Loucy (cell line): ENCODE measurements around the gene CECR2.

ENCODE experiments used
- H2AFZ ChIP-seq: fragments of 200-600 bp; sonication (generic); 2 replicates; pipeline ENCODE4 v1.6.0; 2016; ENCODE audit warnings: antibody characterized with exemption, mild to moderate bottlenecking, low read length, moderate library complexity
- H3F3A ChIP-seq: fragments of 200-600 bp; 2 replicates; pipeline ENCODE4 v1.6.0; 2016; ENCODE audit warnings: antibody characterized with exemption, low read depth, mild to moderate bottlenecking
- H3K27me3 ChIP-seq: fragments of 200-600 bp; sonication (generic); 2 replicates; pipeline ENCODE4 v1.6.1; 2014; ENCODE audit warnings: low read length, mild to moderate bottlenecking; ENCODE audit not compliant: insufficient read depth, poor library complexity, severe bottlenecking
- H3K36me3 ChIP-seq: fragments of 200-600 bp; sonication (generic); 2 replicates; pipeline ENCODE4 v1.6.1; 2016; ENCODE audit warnings: low read length; ENCODE audit not compliant: insufficient read depth
- H3K4me1 ChIP-seq: fragments of 200-600 bp; sonication (generic); 2 replicates; pipeline ENCODE4 v1.5.1; 2014; ENCODE audit warnings: low read length, mild to moderate bottlenecking; ENCODE audit not compliant: insufficient read depth, poor library complexity, severe bottlenecking
- H3K4me2 ChIP-seq: fragments of 200-600 bp; sonication (generic); 2 replicates; pipeline ENCODE4 v1.6.0; 2014; ENCODE audit warnings: antibody characterized with exemption, low read length, low read depth, mild to moderate bottlenecking; ENCODE audit not compliant: poor library complexity, severe bottlenecking
- H3K4me3 ChIP-seq: fragments of 200-600 bp; sonication (generic); 2 replicates; pipeline ENCODE4 v1.5.1; 2014; ENCODE audit warnings: low read length, mild to moderate bottlenecking, mixed read lengths; ENCODE audit not compliant: poor library complexity, severe bottlenecking
- H3K79me2 ChIP-seq: fragments of 200-600 bp; sonication (generic); 2 replicates; pipeline ENCODE4 v1.6.1; 2014; ENCODE audit warnings: low read length; ENCODE audit not compliant: insufficient read depth
- H3K9ac ChIP-seq: fragments of 200-600 bp; sonication (generic); 2 replicates; pipeline ENCODE4 v1.6.0; 2014; ENCODE audit warnings: mild to moderate bottlenecking, low read depth, low read length, moderate library complexity; ENCODE audit not compliant: poor library complexity, severe bottlenecking
- H3K9me2 ChIP-seq: fragments of 200-600 bp; sonication (generic); replicated peaks from 2 replicates; pipeline ENCODE4 v1.6.1; 2016; ENCODE audit warnings: low read depth, low read length, mixed read lengths
- H3K9me3 ChIP-seq: fragments of 200-600 bp; sonication (generic); 2 replicates; pipeline ENCODE4 v1.6.1; 2014; ENCODE audit warnings: mild to moderate bottlenecking, antibody characterized with exemption, low read length, low read depth; ENCODE audit not compliant: insufficient read depth
- H4K20me1 ChIP-seq: fragments of 200-600 bp; sonication (generic); 2 replicates; pipeline ENCODE4 v1.6.0; 2014; ENCODE audit warnings: antibody characterized with exemption, low read length, mild to moderate bottlenecking; ENCODE audit not compliant: insufficient read depth, poor library complexity, severe bottlenecking
- CTCF ChIP-seq: fragments of 200-600 bp; sonication (generic); conservative IDR thresholded peaks from 2 replicates; pipeline ENCODE4 v1.5.1; 2014; ENCODE audit warnings: mild to moderate bottlenecking, antibody characterized with exemption, low read length
- EZH2phosphoT487 ChIP-seq: fragments of 200-600 bp; IDR thresholded peaks from 2 replicates; pipeline ENCODE4 v1.6.1; 2018; ENCODE audit warnings: antibody characterized with exemption, mild to moderate bottlenecking, moderate library complexity, borderline replicate concordance

The CECR2 gene

GRCh38 chr22:17596226-17596625 lies 227.0 kb downstream of the CECR2 start:
- Histone ChIP-seq H3K36me3 (peaks cover 83% of the 10 kb centered on the region; the same call in 1 of the 2 replicates), H3K27me3 (no peaks in the 10 kb centered on the region), H3K9ac (no peak overlapping the region), H3K4me2 (no peak overlapping the region), H3K9me2 (no peaks in the 10 kb centered on the region), H2AFZ (no peak overlapping the region), H4K20me1 (no peaks in the 10 kb centered on the region), H3K4me1 (no peaks in the 10 kb centered on the region), H3K79me2 (no peaks in the 10 kb centered on the region), H3K4me3 (no peak overlapping the region), H3K9me3 (no peaks in the 10 kb centered on the region), H3F3A (no peaks in the 10 kb centered on the region)
- no peak for TF ChIP-seq EZH2phosphoT487
- no peak for TF ChIP-seq CTCF

GRCh38 chr22:17597217-17597616 lies 228.0 kb downstream of the CECR2 start:
- Histone ChIP-seq H3K9me3 (no peaks in the 10 kb centered on the region), H3K79me2 (no peaks in the 10 kb centered on the region), H3K36me3 (peaks cover 75% of the 10 kb centered on the region; the same call in 1 of the 2 replicates), H3K4me2 (no peak overlapping the region), H3K9me2 (no peaks in the 10 kb centered on the region), H3K27me3 (no peaks in the 10 kb centered on the region), H3K4me1 (no peaks in the 10 kb centered on the region), H4K20me1 (no peaks in the 10 kb centered on the region), H3F3A (no peaks in the 10 kb centered on the region), H2AFZ (no peak overlapping the region), H3K9ac (no peak overlapping the region), H3K4me3 (no peak overlapping the region)
- TF ChIP-seq CTCF = no peak
- TF ChIP-seq EZH2phosphoT487 = no peak

DNA sequence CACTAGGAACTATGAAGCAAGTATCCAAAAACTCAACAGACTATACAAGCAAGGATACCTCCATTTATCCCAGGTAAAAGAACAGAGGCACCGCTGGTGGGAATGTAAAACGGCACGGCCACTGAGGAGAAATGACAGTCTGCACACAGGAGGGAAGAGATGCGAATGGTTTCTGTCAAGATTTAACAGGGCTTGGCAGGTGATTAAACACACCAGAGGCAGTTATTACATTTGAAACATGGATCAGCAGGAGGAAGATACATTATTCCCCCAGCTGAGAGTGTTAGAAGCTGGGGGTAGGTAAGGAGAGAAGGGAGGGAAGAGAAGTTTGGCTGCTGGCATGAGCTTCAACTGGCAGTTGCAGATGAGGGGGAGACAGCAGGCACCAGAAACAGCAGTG lies 229.1 kb downstream of the CECR2 start:
- H3K79me2 ChIP-seq = peaks cover 2% of the 10 kb centered on the region; the same call in 1 of the 2 replicates
- no peak overlapping the region for H3K4me3 ChIP-seq
- H3K4me2 ChIP-seq = no peak overlapping the region
- H3K36me3 ChIP-seq = peaks cover 65% of the 10 kb centered on the region; the same call in 1 of the 2 replicates
- H4K20me1 ChIP-seq = no peaks in the 10 kb centered on the region
- H3K4me1 ChIP-seq = no peaks in the 10 kb centered on the region
- no peaks in the 10 kb centered on the region for H3K27me3 ChIP-seq
- H3K9me3 ChIP-seq = no peaks in the 10 kb centered on the region
- no peak overlapping the region for H2AFZ ChIP-seq
- no peaks in the 10 kb centered on the region for H3F3A ChIP-seq
- H3K9ac ChIP-seq = no peak overlapping the region
- TF ChIP-seq CTCF (no peak), EZH2phosphoT487 (no peak)
- no peaks in the 10 kb centered on the region for H3K9me2 ChIP-seq
